OCI-LY1 (cell line): Measurements from ENCODE around the gene LAMA3.

Source experiments
- H2AFZ ChIP-seq: fragments of 200-600 bp; sonication (generic), shearing (Covaris generic); 2 replicates; pipeline ENCODE4 v1.6.0; 2014; ENCODE audit warnings: antibody characterized with exemption, mild to moderate bottlenecking, low read length
- H3F3A ChIP-seq: fragments of 200-600 bp; sonication (generic), shearing (Covaris generic); 2 replicates; pipeline ENCODE4 v1.6.0; 2014; ENCODE audit warnings: mild to moderate bottlenecking, antibody characterized with exemption, low read length, moderate library complexity; ENCODE audit not compliant: insufficient read depth
- H3K27ac ChIP-seq: fragments of 200-600 bp; sonication (generic); 2 replicates; pipeline ENCODE4 v1.5.1; 2014; ENCODE audit warnings: low read length, mixed run types, mild to moderate bottlenecking, low read depth; ENCODE audit not compliant: poor library complexity, severe bottlenecking
- H3K27me3 ChIP-seq: fragments of 200-600 bp; sonication (generic); 2 replicates; pipeline ENCODE4 v1.6.0; 2014; ENCODE audit warnings: antibody characterized with exemption, mild to moderate bottlenecking, low read length, moderate library complexity; ENCODE audit not compliant: insufficient read depth
- H3K36me3 ChIP-seq: fragments of 200-600 bp; sonication (generic); 2 replicates; pipeline ENCODE4 v1.6.1; 2014; ENCODE audit warnings: mild to moderate bottlenecking, antibody characterized with exemption, low read length, moderate library complexity, mixed read lengths; ENCODE audit not compliant: insufficient read depth
- H3K4me1 ChIP-seq: fragments of 200-600 bp; sonication (generic); 2 replicates; pipeline ENCODE4 v1.5.1; 2014; ENCODE audit warnings: mild to moderate bottlenecking, low read length, moderate library complexity; ENCODE audit not compliant: insufficient read depth, severe bottlenecking
- H3K4me2 ChIP-seq: fragments of 200-600 bp; sonication (generic), shearing (Covaris generic); 2 replicates; pipeline ENCODE4 v1.6.1; 2014; ENCODE audit warnings: low read length
- H3K4me3 ChIP-seq: fragments of 200-600 bp; sonication (generic); 2 replicates; pipeline ENCODE4 v1.5.1; 2014; ENCODE audit warnings: low read length, low read depth, mild to moderate bottlenecking, mixed read lengths; ENCODE audit not compliant: poor library complexity, severe bottlenecking
- H3K79me2 ChIP-seq: fragments of 200-600 bp; shearing (Covaris generic); 2 replicates; pipeline ENCODE4 v1.6.1; 2016; ENCODE audit warnings: mixed run types, low read length, mixed read lengths; ENCODE audit not compliant: insufficient read depth
- H3K9ac ChIP-seq: fragments of 200-600 bp; sonication (generic), shearing (Covaris generic); 2 replicates; pipeline ENCODE4 v1.6.1; 2014; ENCODE audit warnings: mild to moderate bottlenecking, low read length, mixed read lengths
- H3K9me2 ChIP-seq: fragments of 200-600 bp; sonication (generic), shearing (Covaris generic); 2 replicates; pipeline ENCODE4 v1.6.1; 2014; ENCODE audit warnings: low read depth, mild to moderate bottlenecking, low read length, mixed read lengths
- H3K9me3 ChIP-seq: fragments of 200-600 bp; shearing (Covaris generic); 2 replicates; pipeline ENCODE4 v1.6.1; 2014; ENCODE audit warnings: low read length, mixed read lengths
- H4K20me1 ChIP-seq: fragments of 200-600 bp; sonication (generic), shearing (Covaris generic); 2 replicates; pipeline ENCODE4 v1.6.0; 2016; ENCODE audit warnings: mild to moderate bottlenecking, low read length; ENCODE audit not compliant: insufficient read depth
- EZH2 ChIP-seq: fragments of 200-600 bp; sonication (generic), shearing (Covaris generic); IDR thresholded peaks from 2 replicates; pipeline ENCODE4 v1.8.0; 2017; ENCODE audit warnings: borderline replicate concordance, mixed run types, mild to moderate bottlenecking, antibody characterized with exemption, low read length, moderate library complexity, mixed read lengths
- TF ChIP-seq, protein P1 (sequence below): fragments of 200-600 bp; sonication (generic), shearing (Covaris generic); IDR thresholded peaks from 2 replicates; pipeline ENCODE4 v1.5.1; 2017; ENCODE audit warnings: mild to moderate bottlenecking, antibody characterized with exemption, low read length, moderate library complexity, mixed read lengths

LAMA3 gene

DNA sequence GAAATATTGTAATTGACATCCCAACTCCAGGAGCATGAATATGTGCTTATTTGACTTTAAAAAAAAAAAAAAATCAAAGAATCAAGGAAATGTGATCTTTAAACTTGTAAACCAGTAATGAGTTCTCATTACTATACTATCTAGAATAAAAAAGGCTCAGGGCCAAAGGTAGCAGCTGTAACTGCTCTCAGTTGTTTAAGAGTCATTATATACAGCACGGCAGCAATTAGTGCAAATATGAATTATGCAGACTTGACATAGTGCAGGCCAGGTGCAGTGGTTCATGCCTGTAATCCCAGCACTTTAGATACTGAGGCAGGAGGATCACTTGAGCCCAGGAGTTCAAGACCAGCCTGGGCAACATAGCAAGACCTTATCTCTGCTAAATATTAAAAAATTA lies 199.6 kb downstream of the LAMA3 start:
- Histone ChIP-seq H3K9me2 (no peaks in the 10 kb centered on the region), H3K27me3 (no peaks in the 10 kb centered on the region), H3K9ac (no peak overlapping the region), H2AFZ (no peak overlapping the region), H3K4me1 (no peaks in the 10 kb centered on the region), H3K4me3 (no peak overlapping the region), H3K9me3 (no peaks in the 10 kb centered on the region), H3K36me3 (no peaks in the 10 kb centered on the region), H3K79me2 (no peaks in the 10 kb centered on the region), H3K27ac (no peak overlapping the region), H4K20me1 (no peaks in the 10 kb centered on the region), H3K4me2 (no peak overlapping the region), H3F3A (no peaks in the 10 kb centered on the region)
- TF ChIP-seq EZH2 = no peak

DNA sequence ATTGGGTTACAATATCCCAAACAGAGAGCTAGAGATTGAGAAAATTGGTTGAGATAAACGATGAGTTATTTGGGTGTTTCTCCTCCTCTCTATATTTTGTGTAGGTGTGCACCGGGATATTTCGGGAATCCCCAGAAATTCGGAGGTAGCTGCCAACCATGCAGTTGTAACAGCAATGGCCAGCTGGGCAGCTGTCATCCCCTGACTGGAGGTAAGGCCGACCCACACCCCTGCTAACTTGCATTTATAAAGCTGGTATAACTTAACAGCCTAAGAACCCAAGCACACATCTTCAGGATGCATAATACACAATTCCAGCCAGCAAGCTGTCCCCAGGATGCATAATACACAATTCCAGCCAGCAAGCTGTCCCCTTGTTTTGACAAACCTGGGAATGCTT lies 200.7 kb downstream of the LAMA3 start:
- no peaks in the 10 kb centered on the region for H3K9me3 ChIP-seq
- TF ChIP-seq, protein P1, sequence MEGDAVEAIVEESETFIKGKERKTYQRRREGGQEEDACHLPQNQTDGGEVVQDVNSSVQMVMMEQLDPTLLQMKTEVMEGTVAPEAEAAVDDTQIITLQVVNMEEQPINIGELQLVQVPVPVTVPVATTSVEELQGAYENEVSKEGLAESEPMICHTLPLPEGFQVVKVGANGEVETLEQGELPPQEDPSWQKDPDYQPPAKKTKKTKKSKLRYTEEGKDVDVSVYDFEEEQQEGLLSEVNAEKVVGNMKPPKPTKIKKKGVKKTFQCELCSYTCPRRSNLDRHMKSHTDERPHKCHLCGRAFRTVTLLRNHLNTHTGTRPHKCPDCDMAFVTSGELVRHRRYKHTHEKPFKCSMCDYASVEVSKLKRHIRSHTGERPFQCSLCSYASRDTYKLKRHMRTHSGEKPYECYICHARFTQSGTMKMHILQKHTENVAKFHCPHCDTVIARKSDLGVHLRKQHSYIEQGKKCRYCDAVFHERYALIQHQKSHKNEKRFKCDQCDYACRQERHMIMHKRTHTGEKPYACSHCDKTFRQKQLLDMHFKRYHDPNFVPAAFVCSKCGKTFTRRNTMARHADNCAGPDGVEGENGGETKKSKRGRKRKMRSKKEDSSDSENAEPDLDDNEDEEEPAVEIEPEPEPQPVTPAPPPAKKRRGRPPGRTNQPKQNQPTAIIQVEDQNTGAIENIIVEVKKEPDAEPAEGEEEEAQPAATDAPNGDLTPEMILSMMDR = no peak
- TF ChIP-seq EZH2 = no peak

DNA sequence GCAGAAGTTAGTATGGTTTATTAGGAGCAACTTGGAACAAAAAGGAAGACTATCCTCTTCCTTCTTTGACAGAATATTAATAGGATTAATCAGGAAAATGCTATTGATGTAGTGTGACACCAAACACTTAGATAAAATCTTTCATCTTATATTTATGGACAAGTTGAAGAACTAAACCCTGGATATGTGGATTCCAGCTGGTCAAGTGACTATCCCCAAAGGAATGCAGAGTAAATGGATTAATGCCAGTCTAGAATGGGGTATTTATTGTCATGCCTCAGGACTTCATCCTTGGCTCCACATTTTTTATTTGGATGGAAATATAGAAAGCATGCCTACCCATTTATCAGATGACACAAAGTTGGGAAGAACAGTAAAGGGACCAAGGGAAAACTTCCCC lies 201.3 kb downstream of the LAMA3 start:
- Histone ChIP-seq H3K36me3 (no peaks in the 10 kb centered on the region), H3K27ac (no peak overlapping the region)
- TF ChIP-seq, protein P1 = no peak
- no peak for TF ChIP-seq EZH2

More for the DNA sequence above, 200.7 kb downstream of the LAMA3 start:
- Histone ChIP-seq H3K79me2 (no peaks in the 10 kb centered on the region), H3K36me3 (no peaks in the 10 kb centered on the region), H3K4me2 (no peak overlapping the region), H4K20me1 (no peaks in the 10 kb centered on the region), H3K27ac (no peak overlapping the region), H3K9me2 (no peaks in the 10 kb centered on the region), H3K9ac (no peak overlapping the region), H3K4me3 (no peak overlapping the region), H3K4me1 (no peaks in the 10 kb centered on the region), H3F3A (no peaks in the 10 kb centered on the region), H3K27me3 (no peaks in the 10 kb centered on the region), H2AFZ (no peak overlapping the region)

DNA sequence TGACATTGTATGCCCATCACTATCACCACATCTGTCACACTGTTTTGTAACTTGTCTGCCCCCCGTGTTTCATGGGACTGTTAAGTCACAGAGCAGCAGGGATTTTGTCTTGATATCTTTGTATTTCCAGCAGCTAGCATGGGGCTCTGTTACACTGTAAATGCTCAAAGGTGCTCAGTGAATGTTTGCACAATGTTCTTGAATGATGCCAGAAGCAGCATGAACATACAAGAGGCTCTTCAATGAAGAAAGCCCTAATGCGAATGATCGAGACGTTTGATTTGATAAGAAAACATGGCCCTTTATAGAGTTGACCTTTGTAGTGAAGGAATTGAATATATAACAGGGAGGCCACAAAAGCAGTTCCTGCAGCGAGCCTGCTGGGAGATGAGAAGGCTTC lies 204.4 kb downstream of the LAMA3 start:
- Histone ChIP-seq H2AFZ (no peak overlapping the region), H3K36me3 (no peaks in the 10 kb centered on the region), H4K20me1 (no peaks in the 10 kb centered on the region), H3K4me2 (no peak overlapping the region), H3K4me1 (no peaks in the 10 kb centered on the region), H3K27ac (no peak overlapping the region), H3K9ac (no peak overlapping the region), H3K27me3 (no peaks in the 10 kb centered on the region), H3K79me2 (no peaks in the 10 kb centered on the region), H3K9me2 (no peaks in the 10 kb centered on the region), H3K4me3 (no peak overlapping the region), H3F3A (no peaks in the 10 kb centered on the region), H3K9me3 (no peaks in the 10 kb centered on the region)
- TF ChIP-seq, protein P1 = no peak
- TF ChIP-seq EZH2 = no peak

More for the DNA sequence above, 201.3 kb downstream of the LAMA3 start:
- Histone ChIP-seq H4K20me1 (no peaks in the 10 kb centered on the region), H3K4me1 (no peaks in the 10 kb centered on the region), H3K9me3 (no peaks in the 10 kb centered on the region), H3K4me2 (no peak overlapping the region), H2AFZ (no peak overlapping the region), H3F3A (no peaks in the 10 kb centered on the region), H3K79me2 (no peaks in the 10 kb centered on the region), H3K9ac (no peak overlapping the region), H3K27me3 (no peaks in the 10 kb centered on the region), H3K9me2 (no peaks in the 10 kb centered on the region), H3K4me3 (no peak overlapping the region)
